Activated T-cell treated with anti-CD3 and anti-CD28 coated beads, Interleukin-2, amount 50 U/mL, for 4 hours (primary cell): Measurements from ENCODE around the gene DOK6. TPM values are rescaled to one million over a fixed set of nuclear protein-coding genes. Genes with fewer than 3 reads are reported as not detected.

Experiments used
- ATAC-seq, 2 donors: fragments of 200-7000 bp; cut with Tn5 transposase; one replicate each; pipeline ENCODE4 v1.10.0; 2021
- DNase-seq: peaks from one replicate; pipeline ENCODE4 v3.0.0-alpha.2; 2020
- H3K27me3 Mint-ChIP-seq: one replicate; pipeline ENCODE4 v1.8.0; 2021; ENCODE audit warnings: low read depth, mixed read lengths
- H3K36me3 Mint-ChIP-seq: one replicate; pipeline ENCODE4 v1.8.0; 2022; ENCODE audit warnings: mixed read lengths; ENCODE audit not compliant: insufficient read depth
- H3K4me1 Mint-ChIP-seq: one replicate; pipeline ENCODE4 v1.8.0; 2021; ENCODE audit warnings: low read depth, mixed read lengths
- H3K4me3 Mint-ChIP-seq: one replicate; pipeline ENCODE4 v1.8.0; 2021; ENCODE audit warnings: mild to moderate bottlenecking, moderate library complexity, mixed read lengths
- H3K9me3 Mint-ChIP-seq: one replicate; pipeline ENCODE4 v1.8.0; 2021; ENCODE audit warnings: mixed read lengths
- total RNA-seq, 3 donors: library from RNA; stranded (reverse); gene quantifications; one replicate each; pipeline ENCODE4 v1.2.1, GENCODE V29; 2021

The DOK6 gene
- total RNA-seq, 3 donors from 2014 or later: 0.03 TPM; not detected in 2

- peaks cover 81% of the 10 kb centered on the region for H3K4me1 Mint-ChIP-seq
- peaks cover 14% of the 10 kb centered on the region for H3K9me3 Mint-ChIP-seq
- no peaks in the 10 kb centered on the region for H3K27me3 Mint-ChIP-seq
- DNase-seq (no peak), ATAC-seq (no peak)
- H3K4me3 Mint-ChIP-seq: peak overlapping the region; percentile 9
- H3K36me3 Mint-ChIP-seq: peaks cover 51% of the 10 kb centered on the region
Observed at GRCh38 chr18:69895066-69896047, 494.7 kb downstream of the DOK6 start.

GRCh38 chr18:69897397-69898108, 496.9 kb downstream of the DOK6 start:
- Mint-ChIP-seq H3K4me1 (peaks cover 76% of the 10 kb centered on the region), H3K36me3 (peaks cover 46% of the 10 kb centered on the region), H3K4me3 (peak overlapping the region; percentile 83), H3K27me3 (no peaks in the 10 kb centered on the region), H3K9me3 (peaks cover 5% of the 10 kb centered on the region)
- no peak for DNase-seq
- ATAC-seq: peak; percentile 63 to 70

- Mint-ChIP-seq H3K9me3 (peaks cover 5% of the 10 kb centered on the region), H3K4me1 (peaks cover 76% of the 10 kb centered on the region), H3K27me3 (no peaks in the 10 kb centered on the region), H3K4me3 (peak overlapping the region; percentile 83), H3K36me3 (peaks cover 45% of the 10 kb centered on the region)
- DNase-seq: no peak
- ATAC-seq: peak; percentile 36 to 49
Observed at GRCh38 chr18:69898241-69898861, 497.7 kb downstream of the DOK6 start.
